Liver (tissue), 9 donors: ENCODE results near the gene CGAS. TPM values are rescaled to one million over a fixed set of nuclear protein-coding genes. Genes with fewer than 3 reads are reported as not detected.

ENCODE experiments used
- DNase-seq: peaks from one replicate; pipeline ENCODE4 v3.0.0-alpha.2; 2017; ENCODE audit warnings: low spot score
- H3K27ac ChIP-seq, 2 donors: one replicate each; pipeline ENCODE4 v1.7.0; 2013; ENCODE audit warnings: inconsistent platforms in 2 of 2, low read length in 2 of 2, control low read depth in 1 of 2, low read depth in 1 of 2, mild to moderate bottlenecking in 1 of 2
- H3K27me3 ChIP-seq, 4 donors: one replicate each; pipeline versions ENCODE4 v1.6.1 to v1.7.0; 2013; ENCODE audit warnings: low read length in 3 of 4, inconsistent platforms in 1 of 4, mild to moderate bottlenecking in 1 of 4, moderate library complexity in 1 of 4; ENCODE audit not compliant: control insufficient read depth in 4 of 4, insufficient read depth in 4 of 4
- H3K36me3 ChIP-seq, 4 donors: one replicate each; pipeline versions ENCODE4 v1.6.1 to v1.7.0; 2013; ENCODE audit warnings: low read length in 3 of 4, mild to moderate bottlenecking in 3 of 4, low read depth in 1 of 4, moderate library complexity in 1 of 4; ENCODE audit not compliant: control insufficient read depth in 4 of 4, insufficient read depth in 3 of 4
- H3K4me1 ChIP-seq, 4 donors: one replicate each; pipeline versions ENCODE4 v1.6.1 to v1.7.0; 2013; ENCODE audit warnings: low read length in 3 of 4, mild to moderate bottlenecking in 3 of 4, moderate library complexity in 1 of 4; ENCODE audit not compliant: control insufficient read depth in 4 of 4, insufficient read depth in 4 of 4
- H3K4me3 ChIP-seq, 3 donors: one replicate each; pipeline versions ENCODE4 v1.6.1 to v1.7.0; 2013; ENCODE audit warnings: low read length in 3 of 3, control low read depth in 1 of 3, low read depth in 1 of 3, mild to moderate bottlenecking in 1 of 3
- H3K9ac ChIP-seq, 2 donors: one replicate each; pipeline ENCODE4 v1.7.0; 2013; ENCODE audit warnings: low read length in 2 of 2, mild to moderate bottlenecking in 2 of 2, moderate library complexity in 2 of 2, control low read depth in 1 of 2, low read depth in 1 of 2
- H3K9me3 ChIP-seq, 4 donors: one replicate each; pipeline versions ENCODE4 v1.6.1 to v1.7.0; 2013; ENCODE audit warnings: low read length in 3 of 4; ENCODE audit not compliant: control insufficient read depth in 4 of 4
- FOXA1 ChIP-seq: IDR thresholded peaks from 2 replicates; pipeline ENCODE4 v1.6.1; 2016; ENCODE audit warnings: antibody characterized with exemption
- FOXA2 ChIP-seq: IDR thresholded peaks from 2 replicates; pipeline ENCODE4 v1.6.1; 2016; ENCODE audit warnings: antibody characterized with exemption
- HNF4A ChIP-seq, 2 donors: conservative IDR thresholded peaks; 2 replicates each; pipeline ENCODE4 v1.6.1; 2016; ENCODE audit warnings: antibody characterized with exemption in 2 of 2, mild to moderate bottlenecking in 2 of 2
- JUND ChIP-seq, 2 donors: IDR thresholded peaks; 2 replicates each; pipeline ENCODE4 v1.6.1; 2016; ENCODE audit warnings: antibody characterized with exemption in 2 of 2
- RAD21 ChIP-seq, 2 donors: IDR thresholded peaks; 2 replicates each; pipeline ENCODE4 v1.6.1; 2016; ENCODE audit warnings: antibody characterized with exemption in 2 of 2, mild to moderate bottlenecking in 2 of 2
- RXRA ChIP-seq, 2 donors: IDR thresholded peaks; 2 replicates each; pipeline ENCODE4 v1.6.1; 2017 to 2018; ENCODE audit warnings: antibody characterized with exemption in 2 of 2, mild to moderate bottlenecking in 1 of 2
- SP1 ChIP-seq: IDR thresholded peaks from 2 replicates; pipeline ENCODE4 v1.6.1; 2018; ENCODE audit warnings: antibody characterized with exemption, mild to moderate bottlenecking
- YY1 ChIP-seq: IDR thresholded peaks from 2 replicates; pipeline ENCODE4 v1.6.1; 2016; ENCODE audit warnings: antibody characterized with exemption, mild to moderate bottlenecking
- WGBS: extraction: QIAGEN DNeasy Blood & Tissue Kit; methylation state at CpG from one replicate; pipeline ENCODE4 v1.1.7; 2013; 5-methylcytosine and 5-hydroxymethylcytosine counted together
- polyA plus RNA-seq, 2 donors: library from polyadenylated mRNA; stranded (reverse) in 1 of 2; unstranded in 1 of 2; fragments of 200-250 nt in 1 of 2; fragments of >200 nt in 1 of 2; fragmentation: Nextera tagmentation in 1 of 2; extraction: Ambion mirVana in 1 of 2; gene quantifications; one replicate each; pipeline versions ENCODE4 v1.2.1 to v1.2.3, GENCODE V29; 2013 to 2015
- total RNA-seq, 2 donors: library from RNA; depleted of rRNA; stranded (reverse); fragments of >200 nt; gene quantifications; one replicate each; pipeline ENCODE4 v1.2.3, GENCODE V29; 2014
- TF ChIP-seq, protein P1 (sequence below): fragments of 150-350 bp; IDR thresholded peaks from 2 replicates; pipeline ENCODE4 v1.5.1; 2017; ENCODE audit warnings: improper control_type of control experiment, low read depth, low read length; ENCODE audit not compliant: missing input control
- TF ChIP-seq, protein P2 (sequence below): IDR thresholded peaks from 2 replicates; pipeline ENCODE4 v1.6.1; 2016; ENCODE audit warnings: antibody characterized with exemption
- TF ChIP-seq, protein P3 (sequence below): IDR thresholded peaks from 2 replicates; pipeline ENCODE4 v1.6.1; 2016; ENCODE audit warnings: antibody characterized with exemption, mild to moderate bottlenecking
- donor health status: healthy.
- donor health status: healthy.
- donor health status: healthy.
- donor health status: healthy.
- donor health status: healthy.

CGAS gene
- total and polyA plus RNA-seq, 4 donors = 0.36 to 4.9 (median 1.2) TPM

DNA sequence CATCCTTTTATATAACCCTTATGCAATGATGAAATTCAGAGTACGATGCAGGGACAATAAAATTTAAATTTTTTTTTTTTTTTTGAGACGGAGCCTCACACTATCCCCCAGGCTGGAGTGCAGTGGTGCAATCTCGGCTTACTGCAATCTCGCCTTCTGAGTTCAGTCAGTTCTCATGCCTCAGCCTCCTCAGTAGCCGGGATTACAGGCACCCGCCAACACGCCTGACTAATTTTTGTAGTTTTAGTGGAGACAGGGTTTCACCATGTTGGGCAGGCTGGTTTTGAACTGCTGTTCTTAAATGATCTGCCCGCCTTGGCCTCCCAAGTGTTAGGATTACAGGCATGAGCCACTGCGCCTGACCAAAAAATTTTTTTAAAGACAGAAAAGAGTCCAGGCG, 24.6 kb upstream of the CGAS start:
- H3K36me3 ChIP-seq = peaks cover 24 to 55% (median 47%) of the 10 kb centered on the region in 4 donors

DNA sequence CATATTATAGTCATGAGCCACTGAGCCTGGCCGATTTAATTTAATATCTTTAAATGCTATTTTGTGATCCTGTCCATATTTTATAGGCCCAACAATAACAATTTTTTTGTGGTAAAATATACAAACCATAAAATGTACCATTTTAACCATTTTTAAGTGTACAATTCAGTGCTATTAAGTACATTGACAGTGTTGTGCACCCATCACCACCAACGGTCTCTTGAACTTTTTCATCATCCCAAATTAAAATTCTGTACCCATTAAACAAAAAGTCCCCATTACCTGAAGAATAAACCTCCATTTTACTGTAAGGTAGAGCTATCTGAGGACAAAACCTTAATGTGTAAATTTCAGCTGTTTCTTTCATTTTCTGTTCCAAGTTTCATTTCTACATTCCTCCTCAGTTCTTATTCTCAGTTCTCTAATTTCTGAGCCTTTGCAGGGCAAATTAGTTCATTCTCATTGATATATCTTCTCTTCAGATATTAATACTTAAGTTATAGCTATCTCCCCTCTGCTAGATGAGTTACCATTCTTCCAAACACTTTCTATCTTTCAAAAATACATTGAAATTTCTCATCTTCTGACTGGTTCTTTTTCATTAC, 19.7 kb upstream of the CGAS start:
- Histone ChIP-seq H3K9ac (no peak overlapping the region), H3K36me3 (peaks cover 17 to 62% (median 47%) of the 10 kb centered on the region in 4 donors), H3K27ac (no peak overlapping the region), H3K27me3 (no peaks in the 10 kb centered on the region), H3K4me1 (no peaks in the 10 kb centered on the region), H3K4me3 (no peak overlapping the region), H3K9me3 (no peaks in the 10 kb centered on the region)
- TF ChIP-seq FOXA1 = no peak
- TF ChIP-seq FOXA2 = no peak
- no peak for TF ChIP-seq HNF4A (conservative IDR thresholded peaks at IDR 0.05)
- no peak for TF ChIP-seq RAD21 (IDR thresholded peaks at IDR 0.05)
- TF ChIP-seq, protein P1, sequence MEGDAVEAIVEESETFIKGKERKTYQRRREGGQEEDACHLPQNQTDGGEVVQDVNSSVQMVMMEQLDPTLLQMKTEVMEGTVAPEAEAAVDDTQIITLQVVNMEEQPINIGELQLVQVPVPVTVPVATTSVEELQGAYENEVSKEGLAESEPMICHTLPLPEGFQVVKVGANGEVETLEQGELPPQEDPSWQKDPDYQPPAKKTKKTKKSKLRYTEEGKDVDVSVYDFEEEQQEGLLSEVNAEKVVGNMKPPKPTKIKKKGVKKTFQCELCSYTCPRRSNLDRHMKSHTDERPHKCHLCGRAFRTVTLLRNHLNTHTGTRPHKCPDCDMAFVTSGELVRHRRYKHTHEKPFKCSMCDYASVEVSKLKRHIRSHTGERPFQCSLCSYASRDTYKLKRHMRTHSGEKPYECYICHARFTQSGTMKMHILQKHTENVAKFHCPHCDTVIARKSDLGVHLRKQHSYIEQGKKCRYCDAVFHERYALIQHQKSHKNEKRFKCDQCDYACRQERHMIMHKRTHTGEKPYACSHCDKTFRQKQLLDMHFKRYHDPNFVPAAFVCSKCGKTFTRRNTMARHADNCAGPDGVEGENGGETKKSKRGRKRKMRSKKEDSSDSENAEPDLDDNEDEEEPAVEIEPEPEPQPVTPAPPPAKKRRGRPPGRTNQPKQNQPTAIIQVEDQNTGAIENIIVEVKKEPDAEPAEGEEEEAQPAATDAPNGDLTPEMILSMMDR = no peak
- TF ChIP-seq YY1 = no peak
- TF ChIP-seq, protein P2, sequence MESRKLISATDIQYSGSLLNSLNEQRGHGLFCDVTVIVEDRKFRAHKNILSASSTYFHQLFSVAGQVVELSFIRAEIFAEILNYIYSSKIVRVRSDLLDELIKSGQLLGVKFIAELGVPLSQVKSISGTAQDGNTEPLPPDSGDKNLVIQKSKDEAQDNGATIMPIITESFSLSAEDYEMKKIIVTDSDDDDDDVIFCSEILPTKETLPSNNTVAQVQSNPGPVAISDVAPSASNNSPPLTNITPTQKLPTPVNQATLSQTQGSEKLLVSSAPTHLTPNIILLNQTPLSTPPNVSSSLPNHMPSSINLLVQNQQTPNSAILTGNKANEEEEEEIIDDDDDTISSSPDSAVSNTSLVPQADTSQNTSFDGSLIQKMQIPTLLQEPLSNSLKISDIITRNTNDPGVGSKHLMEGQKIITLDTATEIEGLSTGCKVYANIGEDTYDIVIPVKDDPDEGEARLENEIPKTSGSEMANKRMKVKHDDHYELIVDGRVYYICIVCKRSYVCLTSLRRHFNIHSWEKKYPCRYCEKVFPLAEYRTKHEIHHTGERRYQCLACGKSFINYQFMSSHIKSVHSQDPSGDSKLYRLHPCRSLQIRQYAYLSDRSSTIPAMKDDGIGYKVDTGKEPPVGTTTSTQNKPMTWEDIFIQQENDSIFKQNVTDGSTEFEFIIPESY = no peak
- no peak for TF ChIP-seq RXRA (IDR thresholded peaks at IDR 0.05)
- no peak for TF ChIP-seq JUND (IDR thresholded peaks at IDR 0.05)
- no peak for TF ChIP-seq SP1
- DNase-seq = no peak
- WGBS = 86% methylated on average over 2 of the region's 2 CpGs

More for the DNA sequence above, 24.6 kb upstream of the CGAS start:
- TF ChIP-seq HNF4A (conservative IDR thresholded peaks at IDR 0.05) = no peak
- no peak for TF ChIP-seq YY1
- no peak for TF ChIP-seq JUND (IDR thresholded peaks at IDR 0.05)
- TF ChIP-seq, protein P3, sequence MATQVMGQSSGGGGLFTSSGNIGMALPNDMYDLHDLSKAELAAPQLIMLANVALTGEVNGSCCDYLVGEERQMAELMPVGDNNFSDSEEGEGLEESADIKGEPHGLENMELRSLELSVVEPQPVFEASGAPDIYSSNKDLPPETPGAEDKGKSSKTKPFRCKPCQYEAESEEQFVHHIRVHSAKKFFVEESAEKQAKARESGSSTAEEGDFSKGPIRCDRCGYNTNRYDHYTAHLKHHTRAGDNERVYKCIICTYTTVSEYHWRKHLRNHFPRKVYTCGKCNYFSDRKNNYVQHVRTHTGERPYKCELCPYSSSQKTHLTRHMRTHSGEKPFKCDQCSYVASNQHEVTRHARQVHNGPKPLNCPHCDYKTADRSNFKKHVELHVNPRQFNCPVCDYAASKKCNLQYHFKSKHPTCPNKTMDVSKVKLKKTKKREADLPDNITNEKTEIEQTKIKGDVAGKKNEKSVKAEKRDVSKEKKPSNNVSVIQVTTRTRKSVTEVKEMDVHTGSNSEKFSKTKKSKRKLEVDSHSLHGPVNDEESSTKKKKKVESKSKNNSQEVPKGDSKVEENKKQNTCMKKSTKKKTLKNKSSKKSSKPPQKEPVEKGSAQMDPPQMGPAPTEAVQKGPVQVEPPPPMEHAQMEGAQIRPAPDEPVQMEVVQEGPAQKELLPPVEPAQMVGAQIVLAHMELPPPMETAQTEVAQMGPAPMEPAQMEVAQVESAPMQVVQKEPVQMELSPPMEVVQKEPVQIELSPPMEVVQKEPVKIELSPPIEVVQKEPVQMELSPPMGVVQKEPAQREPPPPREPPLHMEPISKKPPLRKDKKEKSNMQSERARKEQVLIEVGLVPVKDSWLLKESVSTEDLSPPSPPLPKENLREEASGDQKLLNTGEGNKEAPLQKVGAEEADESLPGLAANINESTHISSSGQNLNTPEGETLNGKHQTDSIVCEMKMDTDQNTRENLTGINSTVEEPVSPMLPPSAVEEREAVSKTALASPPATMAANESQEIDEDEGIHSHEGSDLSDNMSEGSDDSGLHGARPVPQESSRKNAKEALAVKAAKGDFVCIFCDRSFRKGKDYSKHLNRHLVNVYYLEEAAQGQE = no peak
- no peak overlapping the region for H3K4me3 ChIP-seq
- no peaks in the 10 kb centered on the region for H3K4me1 ChIP-seq
- H3K27me3 ChIP-seq = no peaks in the 10 kb centered on the region
- H3K9me3 ChIP-seq = no peaks in the 10 kb centered on the region
- no peak overlapping the region for H3K27ac ChIP-seq
- no peak for DNase-seq
- no peak overlapping the region for H3K9ac ChIP-seq
- WGBS = 97% methylated on average over 10 of the region's 10 CpGs
